Adipose tissue (tissue), 3 donors: ENCODE data around the gene MAPK1. TPM values are rescaled to one million over a fixed set of nuclear protein-coding genes. Genes with fewer than 3 reads are reported as not detected.
"Not testable (repeated sequence)": the region's sequence is repeated elsewhere in the genome, so short reads cannot be mapped to it uniquely, and the experiment has no call there.

Source experiments
- H3K27ac ChIP-seq: one replicate; pipeline ENCODE4 v1.5.1; 2013; ENCODE audit warnings: low read depth, low read length
- WGBS, 3 donors: extraction: QIAGEN DNeasy Blood & Tissue Kit; methylation state at CpG; one replicate each; pipeline ENCODE4 v1.1.7; 2013; 5-methylcytosine and 5-hydroxymethylcytosine counted together
- polyA plus RNA-seq, 3 donors: library from polyadenylated mRNA; stranded (reverse); fragments of 200-250 nt; gene quantifications; one replicate each; pipeline ENCODE4 v1.2.3, GENCODE V29; 2013
- donor health status: healthy with polysubstance abuse.
- donor health status: Bipolar disorder and iron deficiency.
- donor health status: healthy.

Gene MAPK1
- polyA plus RNA-seq, 3 donors: 12.6 to 22.3 (median 16.6) TPM

- WGBS, 3 donors: 95 to 99% (median 96%) methylated on average over 15 of the region's 15 CpGs
- H3K27ac ChIP-seq: not testable (repeated sequence)
Measured at GRCh38 chr22:21721195-21721852, 146.1 kb downstream of the MAPK1 start.

DNA sequence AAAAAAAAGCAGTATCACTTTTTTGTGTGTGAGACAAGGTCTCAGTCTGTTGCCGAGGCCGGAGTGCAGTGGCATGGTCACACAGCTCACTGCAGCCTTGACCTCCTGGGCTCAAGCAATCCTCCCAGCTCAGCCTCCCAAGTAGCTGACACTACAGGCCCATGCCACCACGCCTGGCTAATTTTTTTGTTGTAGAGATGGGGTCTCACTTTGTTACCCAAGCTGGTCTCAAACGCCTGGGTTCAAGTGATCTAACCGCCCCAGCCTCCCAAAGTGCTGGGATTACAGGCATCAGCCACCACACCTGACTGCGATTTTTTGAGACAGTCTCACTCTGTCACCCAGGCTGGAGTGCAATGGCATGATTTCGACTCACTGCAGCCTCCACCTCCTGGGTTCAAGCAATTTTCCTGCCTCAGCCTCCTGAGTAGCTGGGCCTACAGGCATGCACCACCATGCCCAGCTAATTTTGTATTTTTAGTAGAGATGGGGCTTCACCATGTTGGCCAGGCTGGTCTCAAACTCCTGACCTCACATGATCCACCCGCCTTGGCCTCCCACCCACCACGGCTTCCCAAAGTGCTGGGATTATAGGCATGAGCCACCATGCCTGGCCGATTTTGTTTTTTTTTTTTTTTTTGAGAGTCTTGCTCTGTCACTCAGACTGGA lies 147.1 kb downstream of the MAPK1 start:
- 96 to 99% (median 98%) methylated on average over 10 of the region's 10 CpGs for WGBS, 3 donors

DNA sequence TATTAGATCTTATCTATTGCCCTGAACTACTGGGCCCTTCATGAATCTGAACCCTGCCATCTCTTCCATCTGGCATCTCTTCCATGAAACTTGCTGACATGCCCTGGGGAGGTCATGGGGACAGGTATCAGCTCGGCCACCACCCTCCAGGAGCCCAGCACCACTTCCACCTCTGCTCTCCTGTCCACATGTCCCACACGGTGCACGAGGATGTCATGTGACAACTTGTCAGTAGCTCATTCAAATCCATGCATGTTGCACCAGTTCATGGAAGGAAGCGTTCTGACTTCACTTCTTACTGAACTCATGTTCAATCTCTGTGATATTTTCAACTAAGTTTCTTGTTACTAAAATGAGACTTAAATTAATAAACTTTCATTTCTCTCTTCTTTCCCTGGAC lies 148.4 kb downstream of the MAPK1 start:
- WGBS, 3 donors: 47 to 69% (median 63%) methylated on average over 4 of the region's 4 CpGs
- no peak overlapping the region for H3K27ac ChIP-seq

More for the DNA sequence above, 147.1 kb downstream of the MAPK1 start:
- not testable (repeated sequence) for H3K27ac ChIP-seq

- 67 to 74% (median 70%) methylated on average over 4 of the region's 4 CpGs for WGBS, 3 donors
- H3K27ac ChIP-seq: no peak overlapping the region
Measured at GRCh38 chr22:21718499-21718898, 148.9 kb downstream of the MAPK1 start.

- 88 to 91% (median 91%) methylated on average over 13 to 14 of the region's 15 CpGs for WGBS, 3 donors
- not testable (repeated sequence) for H3K27ac ChIP-seq
Measured at GRCh38 chr22:21716395-21717122, 150.9 kb downstream of the MAPK1 start.

DNA sequence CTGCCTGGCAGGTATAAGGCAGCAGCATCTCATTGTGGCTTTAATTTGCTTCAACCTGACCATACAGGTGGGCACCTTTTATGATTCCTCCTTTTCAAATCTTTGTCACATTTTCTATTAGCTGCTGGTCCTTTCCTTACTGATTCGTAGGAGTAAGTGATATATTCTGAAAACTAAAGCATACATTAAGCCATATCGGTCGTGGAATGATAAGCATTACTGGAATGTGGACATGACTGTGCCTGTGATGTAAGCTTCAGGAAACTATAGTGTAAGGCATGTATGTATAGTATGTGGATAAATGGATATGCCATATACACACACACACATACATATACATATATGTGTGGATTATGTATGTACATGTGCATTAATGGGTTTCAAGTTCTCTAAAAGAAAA lies 152.7 kb downstream of the MAPK1 start:
- WGBS, 3 donors: 47 to 95% (median 89%) methylated on average over 3 of the region's 3 CpGs
- H3K27ac ChIP-seq: no peak overlapping the region

- WGBS, 3 donors: 49 to 92% (median 89%) methylated on average over 32 of the region's 32 CpGs
Measured at GRCh38 chr22:21714059-21714770, 153.2 kb downstream of the MAPK1 start.

GRCh38 chr22:21713428-21714058 lies 153.9 kb downstream of the MAPK1 start:
- WGBS, 3 donors: 48 to 79% (median 73%) methylated on average over 9 of the region's 9 CpGs
- no peak overlapping the region for H3K27ac ChIP-seq

More at GRCh38 chr22:21714059-21714770, 153.2 kb downstream of the MAPK1 start:
- H3K27ac ChIP-seq: no peak overlapping the region

DNA sequence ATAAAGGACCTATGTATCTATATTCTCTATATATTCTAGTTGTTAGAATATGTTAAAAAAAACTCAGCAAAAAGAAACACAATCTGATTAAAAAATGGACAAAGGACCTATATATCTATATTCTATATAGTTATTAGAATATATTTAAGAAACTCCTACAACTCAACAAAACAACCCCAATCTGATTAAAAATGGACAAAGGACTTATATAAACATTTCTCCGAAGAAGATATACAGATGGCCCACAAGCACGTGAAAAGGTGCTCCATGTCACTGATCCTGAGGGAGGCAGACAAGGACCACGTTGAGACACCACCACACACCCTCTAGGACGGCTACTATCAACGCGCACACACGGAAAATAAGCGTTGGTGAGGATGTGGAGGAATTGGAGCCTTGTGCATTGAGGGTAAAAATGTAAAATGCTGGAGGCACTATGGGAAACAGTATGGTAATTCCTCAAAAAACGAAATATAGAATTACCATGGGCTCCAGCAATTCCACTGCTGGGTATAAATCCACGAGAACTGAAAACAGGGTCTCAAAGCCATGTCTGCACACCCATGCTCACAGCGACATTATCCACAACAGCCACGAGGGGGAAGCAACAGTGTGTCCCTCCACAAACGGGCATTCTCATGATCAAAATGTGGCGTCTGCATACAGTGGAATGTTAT lies 154.6 kb downstream of the MAPK1 start:
- no peak overlapping the region for H3K27ac ChIP-seq
- 13 to 22% (median 17%) methylated on average over 14 of the region's 14 CpGs for WGBS, 3 donors

- 80 to 95% (median 84%) methylated on average over 4 of the region's 4 CpGs for WGBS, 3 donors
Measured at GRCh38 chr22:21711851-21712250, 155.6 kb downstream of the MAPK1 start.

GRCh38 chr22:21710156-21710555 lies 157.3 kb downstream of the MAPK1 start:
- WGBS, 3 donors: 81 to 86% (median 83%) methylated on average over 7 of the region's 7 CpGs

More at GRCh38 chr22:21711851-21712250, 155.6 kb downstream of the MAPK1 start:
- H3K27ac ChIP-seq: no peak overlapping the region

DNA sequence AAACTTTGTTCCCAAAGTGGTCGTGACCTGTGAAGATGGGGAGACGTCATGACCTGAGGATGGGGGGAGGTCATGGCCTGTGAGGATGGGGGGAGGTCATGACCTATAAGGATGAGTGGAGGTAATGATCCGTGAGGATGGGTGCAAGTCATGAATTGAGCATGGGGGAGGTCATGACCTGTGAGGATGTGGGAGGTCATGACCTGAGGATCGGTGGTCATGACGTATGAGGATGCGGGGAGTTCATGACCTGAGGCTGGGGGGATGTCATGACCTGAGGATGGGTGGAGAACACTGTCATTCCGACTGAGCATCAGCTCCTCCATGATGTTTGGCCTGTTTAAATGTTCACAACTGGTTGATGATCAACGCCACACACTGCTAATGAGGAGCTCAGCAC lies 157.8 kb downstream of the MAPK1 start:
- 78 to 93% (median 86%) methylated on average over 8 of the region's 8 CpGs for WGBS, 3 donors
- no peak overlapping the region for H3K27ac ChIP-seq

More at GRCh38 chr22:21710156-21710555, 157.3 kb downstream of the MAPK1 start:
- H3K27ac ChIP-seq: no peak overlapping the region

DNA sequence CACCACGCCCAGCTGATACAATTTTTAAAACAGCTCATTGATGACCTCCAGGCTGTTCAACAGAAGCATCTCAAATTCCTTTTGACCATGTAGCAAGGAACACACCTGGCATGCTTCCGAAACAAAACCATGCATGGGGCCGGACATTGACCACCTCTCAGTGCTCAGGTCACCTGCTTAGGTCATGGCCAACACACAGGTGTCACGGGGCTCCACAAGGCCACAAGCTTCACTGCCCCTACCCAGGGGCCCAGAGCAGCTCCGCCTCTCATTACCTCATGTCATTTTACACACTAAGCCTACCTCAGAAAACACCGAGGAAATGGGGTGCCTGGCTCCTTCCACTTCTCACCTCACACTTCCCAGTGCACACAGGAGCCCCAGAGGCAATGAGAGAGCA lies 158.5 kb downstream of the MAPK1 start:
- H3K27ac ChIP-seq: no peak overlapping the region
- WGBS, 3 donors: 92 to 97% (median 97%) methylated on average over 6 of the region's 6 CpGs

- no peak overlapping the region for H3K27ac ChIP-seq
- 66 to 80% (median 77%) methylated on average over 3 of the region's 3 CpGs for WGBS, 3 donors
Measured at GRCh38 chr22:21707677-21708076, 159.8 kb downstream of the MAPK1 start.
